ENCODE measurements around the gene LCAT. TPM values are rescaled to one million over a fixed set of nuclear protein-coding genes. Genes with fewer than 3 reads are reported as not detected.

Gene LCAT
- polyA plus RNA-seq, 1 of the 3 experiments (the other 2 are of a cell fraction): 11.1 TPM

GRCh38 chr16:67979955-67980678, 36.2 kb upstream of the LCAT start, which contains the start of gene DPEP3:
DPEP3 (minus strand) TSS chr16:67980499; CDS start chr16:67980380, 119 bp downstream.
- ChIA-PET CTCF (interaction anchor here (1.4 kb wide), 1 partner anchor 61 kb away, joined by 5 read pairs; no protein-coding TSS in a partner anchor), POLR2A (no interaction called here)
- no peak within 1 kb of the TSS for H3K4me2 ChIP-seq
- no peaks in the 10 kb centered on the region for H3K36me3 ChIP-seq (replicated peaks in 1 of 2; ENCODE audit: control insufficient read depth in 1 of 2, insufficient read depth in 2 of 2, low read length in 1 of 2)
- no peak within 1 kb of the TSS for H3K27ac ChIP-seq (ENCODE audit: low read depth in 2 of 2, low read length in 1 of 2)
- no peak within 1 kb of the TSS for H3K4me3 ChIP-seq (ENCODE audit: low read depth in 2 of 2, low read length in 1 of 2)
- H3K9me2 ChIP-seq: no peaks in the 10 kb centered on the region
- DNase-seq: peak; percentile 52
- no peak for TF ChIP-seq PBX3 (IDR thresholded peaks at IDR 0.05)
- TF ChIP-seq YY1 (IDR thresholded peaks at IDR 0.05; ENCODE audit: low read depth): no peak
- TF ChIP-seq EZH2phosphoT487 (IDR thresholded peaks at IDR 0.05; ENCODE audit: borderline replicate concordance, low read depth): no peak
- no peak for TF ChIP-seq FOSL2 (IDR thresholded peaks at IDR 0.05; ENCODE audit: borderline replicate concordance, low read depth)
- TF ChIP-seq GABPA (IDR thresholded peaks at IDR 0.05; ENCODE audit: low read depth): no peak
- TF ChIP-seq TEAD4 (IDR thresholded peaks at IDR 0.05; ENCODE audit: borderline replicate concordance, insufficient read depth): no peak
- TF ChIP-seq RFX5 (IDR thresholded peaks at IDR 0.05; ENCODE audit: low read length): no peak
- no peak for TF ChIP-seq USF2 (IDR thresholded peaks at IDR 0.05; ENCODE audit: borderline replicate concordance, low read depth, low read length)
- TF ChIP-seq GATA2 (CRISPR knock-in tag; IDR thresholded peaks at IDR 0.05): no peak
- TF ChIP-seq TAF1 (IDR thresholded peaks at IDR 0.05; ENCODE audit: borderline replicate concordance, low read depth, low read length): no peak
- no peak for TF ChIP-seq RAD21 (IDR thresholded peaks at IDR 0.05; ENCODE audit: low read length)
- TF ChIP-seq POLR2AphosphoS5 (IDR thresholded peaks at IDR 0.05; ENCODE audit: low read depth, low read length): no peak
- no peak for TF ChIP-seq NRF1 (IDR thresholded peaks at IDR 0.05; ENCODE audit: low read depth, low read length)
- TF ChIP-seq ZBTB33 (IDR thresholded peaks at IDR 0.05; ENCODE audit: borderline replicate concordance, low read depth): no peak
- TF ChIP-seq EP300 (IDR thresholded peaks at IDR 0.05; ENCODE audit: borderline replicate concordance in 1 of 2, low read depth in 1 of 2, low read length in 1 of 2): no peak
- no peaks in the 10 kb centered on the region; the same call in 1 of the 2 replicates for H3K27me3 ChIP-seq (ENCODE audit: insufficient read depth)
- H2AFZ ChIP-seq (ENCODE audit: low read depth): no peak within 1 kb of the TSS
- no peaks in the 10 kb centered on the region for H3K79me2 ChIP-seq (ENCODE audit: insufficient read depth)
- WGBS (ENCODE audit: low lambda C conversion rate): 77% methylated on average over 42 of the region's 62 CpGs
- no peaks in the 10 kb centered on the region for H3K9me3 ChIP-seq
- H4K20me1 ChIP-seq (ENCODE audit: insufficient read depth): no peaks in the 10 kb centered on the region
- peaks cover 0 to 3% of the 10 kb centered on the region in 2 experiments; a peak in 1 of 4 replicates for H3K4me1 ChIP-seq (ENCODE audit: control insufficient read depth in 1 of 2, insufficient read depth in 2 of 2, low read depth in 1 of 2, low read length in 1 of 2)
- no peak within 1 kb of the TSS for H3K9ac ChIP-seq
- H3F3A ChIP-seq (replicated peaks; ENCODE audit: insufficient read depth): no peaks in the 10 kb centered on the region

Measured in SK-N-SH (cell line).